AML-193 (cell line): ENCODE data around the gene AFAP1.

Experiments used
- DNase-seq, 2 experiments: peaks; one replicate each; lab custom pipeline; 2025; lab: John Stamatoyannopoulos, UW

AFAP1 gene

DNA sequence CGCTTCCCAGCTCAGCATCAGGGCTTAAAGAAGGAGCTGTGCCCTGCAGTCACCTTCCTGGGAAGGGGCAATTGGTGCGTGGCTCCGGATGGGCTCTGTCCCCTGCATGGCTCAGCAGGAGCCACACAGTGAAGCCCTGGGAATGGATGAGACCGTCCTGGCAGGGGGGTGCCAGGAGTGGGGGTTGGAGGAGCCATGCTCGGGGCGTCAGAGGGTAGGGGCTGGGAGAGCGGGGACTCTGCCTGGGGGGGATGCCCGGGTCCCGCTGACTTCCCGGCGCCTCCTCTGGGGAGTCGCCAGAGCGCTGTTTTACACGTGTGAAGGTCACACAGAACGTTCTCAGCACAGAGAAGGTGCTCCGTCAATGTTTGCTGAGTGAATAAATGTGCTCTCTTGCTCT is 184.1 kb downstream of the AFAP1 start:
- DNase-seq: no peak

DNA sequence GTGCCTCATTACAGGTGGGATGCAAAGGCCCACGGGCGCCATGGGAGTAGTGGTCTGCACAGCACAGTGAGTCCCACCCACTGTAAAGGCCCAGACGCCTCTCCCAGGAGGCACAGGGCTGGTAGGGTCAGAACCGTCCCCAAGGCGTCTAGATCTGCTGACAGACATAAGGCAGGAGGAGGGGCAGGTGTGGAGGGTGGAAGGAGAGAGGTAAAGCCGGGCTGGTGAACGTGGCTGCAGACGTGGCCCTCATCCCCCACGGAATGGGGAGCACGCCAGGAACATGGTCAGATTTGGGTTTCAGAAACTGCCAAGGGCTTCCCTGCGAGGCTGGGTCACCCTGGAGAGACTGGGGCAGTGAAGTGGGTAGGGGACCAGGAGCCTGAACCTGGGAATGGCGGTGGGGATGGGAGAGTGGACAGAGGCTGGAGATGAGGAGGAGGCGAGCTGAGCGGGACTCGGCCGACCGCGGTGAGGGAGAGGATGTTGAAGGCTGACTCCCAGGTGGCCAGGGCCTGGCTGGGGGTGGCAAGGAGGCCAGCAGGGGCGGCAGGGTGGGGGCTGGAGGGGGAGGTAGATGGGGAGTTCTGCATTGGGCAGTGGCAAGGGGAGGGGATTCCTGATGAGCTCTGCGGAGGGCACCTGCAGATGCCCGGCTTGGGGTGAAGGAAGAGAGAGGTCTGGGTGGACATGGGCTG is 184.9 kb downstream of the AFAP1 start:
- DNase-seq: no peak

DNA sequence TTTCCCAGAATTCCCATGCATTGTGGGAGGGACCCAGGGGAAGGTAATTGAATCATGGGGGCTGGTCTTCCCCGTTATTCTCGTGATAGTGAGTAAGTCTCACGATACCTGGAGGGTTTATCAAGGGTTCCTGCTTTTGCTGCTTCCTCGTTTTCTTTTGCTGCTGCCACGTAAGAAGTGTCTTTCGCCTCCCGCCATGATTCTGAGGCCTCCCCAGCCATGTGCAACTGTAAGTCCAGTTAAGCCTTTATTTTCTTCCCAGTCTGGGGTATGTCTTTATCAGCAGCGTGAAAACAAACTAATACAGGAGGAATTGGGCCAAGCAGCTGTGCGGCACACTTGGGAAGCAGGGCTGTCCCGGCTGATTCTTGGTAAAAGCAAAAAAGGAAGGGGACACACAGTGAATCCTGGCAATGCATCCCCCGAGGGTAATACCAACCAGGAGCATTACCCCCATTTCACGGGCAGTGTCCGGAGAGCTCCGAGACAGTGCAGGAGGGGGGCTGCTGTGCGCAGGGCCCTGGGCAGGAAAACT is 185.7 kb downstream of the AFAP1 start:
- no peak for DNase-seq

DNA sequence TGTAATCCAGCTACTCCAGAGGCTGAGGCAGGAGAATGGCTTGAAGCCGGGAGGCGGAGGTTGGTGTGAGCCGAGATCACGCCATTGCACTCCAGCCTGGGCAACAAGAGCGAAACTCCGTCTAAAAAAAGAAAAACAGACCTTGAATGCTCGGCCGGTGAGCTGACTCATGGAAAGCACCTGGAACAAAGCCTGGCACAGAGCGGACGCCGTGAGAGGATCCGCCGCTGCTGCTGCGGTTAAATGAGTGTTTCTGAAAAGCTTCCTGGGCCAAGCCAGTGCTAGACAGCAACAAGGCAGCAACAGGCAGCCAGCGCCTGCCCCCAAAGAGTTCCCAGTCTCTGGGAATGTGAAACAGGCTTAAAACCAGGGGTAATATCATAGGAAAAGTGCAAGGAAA is 186.4 kb downstream of the AFAP1 start:
- DNase-seq: no peak

DNA sequence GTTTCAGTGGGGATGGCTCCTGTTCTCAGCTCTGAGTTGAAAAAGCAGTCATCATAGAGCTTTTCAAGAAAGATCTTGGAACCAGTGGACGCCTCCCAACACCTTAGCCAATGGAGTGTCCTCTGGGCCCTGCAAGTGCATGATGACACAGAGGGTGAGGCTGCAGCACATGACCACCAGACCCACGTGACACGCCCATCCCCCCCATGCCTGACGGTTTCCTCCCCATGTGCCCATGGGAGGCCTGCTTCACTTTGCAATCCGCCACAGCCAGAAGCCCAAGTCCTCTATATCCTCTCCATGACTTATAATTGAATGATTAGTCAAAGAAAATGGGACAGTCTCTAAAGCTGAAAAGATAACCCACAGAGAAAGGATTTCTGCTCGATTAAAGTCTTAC is 187.0 kb downstream of the AFAP1 start:
- no peak for DNase-seq

DNA sequence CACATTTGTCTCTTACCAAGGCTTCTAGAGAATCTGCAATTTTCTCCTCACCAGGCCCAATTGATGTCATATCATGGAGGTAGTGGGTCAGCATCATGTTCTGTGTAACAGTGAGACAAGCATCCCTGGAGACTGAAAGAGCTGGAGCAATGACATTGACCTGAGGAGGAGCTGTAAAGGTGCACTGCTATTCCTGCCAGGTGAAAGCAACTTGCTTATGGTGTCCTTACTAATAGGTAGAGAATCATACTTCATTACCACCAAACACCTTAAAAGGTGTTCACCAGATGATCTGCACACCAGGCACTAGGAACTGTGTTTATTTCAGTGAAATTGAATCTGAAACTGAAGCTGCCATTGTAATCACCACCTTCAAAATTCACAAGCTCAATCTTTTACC is 188.7 kb downstream of the AFAP1 start:
- no peak for DNase-seq

DNA sequence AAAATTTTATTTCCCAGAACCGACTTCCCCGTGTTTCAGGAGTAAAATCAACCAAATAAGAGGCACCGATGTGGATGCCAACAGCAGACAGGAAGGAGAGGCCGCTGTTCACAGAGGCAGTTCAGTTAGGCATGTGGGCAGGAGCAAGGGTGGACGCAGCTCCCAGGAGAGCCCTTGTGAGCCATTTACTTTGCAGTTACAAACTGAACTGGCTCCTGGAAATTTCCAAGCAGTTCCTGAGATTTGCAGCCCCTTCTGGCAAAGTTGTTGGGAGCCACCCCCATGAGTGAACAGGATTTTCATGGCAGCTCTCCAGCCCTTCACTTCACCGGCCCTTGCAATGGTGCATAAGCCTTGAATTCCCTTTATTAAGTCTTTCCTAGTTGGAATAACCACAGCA is 189.1 kb downstream of the AFAP1 start:
- DNase-seq: no peak

DNA sequence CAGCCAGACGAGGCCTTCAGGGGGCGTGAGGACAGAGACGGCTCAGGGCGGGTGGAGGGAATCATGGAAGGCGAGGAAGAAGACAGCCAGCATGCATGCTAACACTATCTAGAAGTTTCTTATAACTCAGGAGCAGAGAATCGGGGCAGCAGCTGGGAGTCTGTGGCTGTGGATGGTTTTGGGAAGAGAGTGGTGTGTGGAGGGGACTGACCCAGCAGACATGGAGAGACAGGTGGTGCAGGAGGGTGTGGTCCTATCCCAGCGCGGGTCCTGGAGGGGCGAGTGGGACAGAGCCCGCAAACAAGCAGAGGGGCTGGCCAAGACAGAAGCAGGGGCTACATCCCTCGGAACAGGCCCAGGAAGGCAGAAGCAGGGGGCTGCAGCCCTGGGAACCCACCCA is 192.1 kb downstream of the AFAP1 start:
- no peak for DNase-seq

DNA sequence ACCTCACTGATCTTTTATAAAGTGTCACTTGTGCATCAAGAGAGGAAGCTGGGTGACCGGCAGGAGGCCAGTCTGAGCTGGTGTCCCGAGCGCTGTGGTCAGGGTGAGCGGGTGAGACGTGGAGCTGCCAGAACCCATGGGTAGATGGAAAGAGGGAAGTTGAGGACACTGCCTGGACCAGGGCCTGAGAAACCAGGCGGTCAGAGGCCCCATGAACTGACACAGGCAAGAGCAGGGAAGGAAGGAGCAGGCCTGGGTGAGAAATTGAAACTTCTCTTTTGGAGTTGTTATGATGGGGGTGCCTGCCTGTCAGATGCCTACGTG is 192.6 kb downstream of the AFAP1 start:
- DNase-seq: no peak

DNA sequence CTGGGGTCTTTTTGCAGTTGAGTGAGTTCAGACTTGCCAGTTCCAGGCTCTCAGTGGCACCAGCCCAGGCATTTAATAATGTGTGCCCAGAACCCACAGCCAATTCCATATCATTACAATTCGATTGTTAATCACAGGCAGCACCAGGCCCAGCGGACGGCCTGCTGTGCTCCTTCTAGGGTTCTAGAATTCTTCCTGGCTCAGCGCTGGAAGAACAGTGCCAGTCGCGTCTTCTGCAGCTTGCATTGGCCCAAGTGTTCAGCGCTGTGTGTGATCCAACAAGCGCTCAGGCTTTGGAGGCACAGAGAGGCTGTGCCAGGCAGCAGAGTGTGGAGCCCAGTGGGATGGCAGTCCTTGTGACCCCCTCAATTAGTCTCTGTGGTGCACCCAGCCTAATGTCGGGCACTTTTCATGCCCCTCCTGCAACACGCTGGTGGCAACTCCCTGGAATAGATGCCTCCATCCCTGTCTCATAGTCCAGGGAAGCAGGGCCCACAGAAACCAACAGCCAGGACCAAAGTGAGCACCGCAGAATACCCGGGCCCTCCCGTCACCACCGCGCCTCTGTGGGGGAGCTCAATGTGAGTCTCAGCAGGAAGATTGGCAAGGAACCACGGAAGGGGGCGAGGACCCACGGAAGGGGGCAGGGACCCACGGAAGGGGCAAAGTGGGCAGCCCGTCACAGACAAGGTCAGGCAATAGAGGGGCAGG is 193.2 kb downstream of the AFAP1 start:
- no peak for DNase-seq

DNA sequence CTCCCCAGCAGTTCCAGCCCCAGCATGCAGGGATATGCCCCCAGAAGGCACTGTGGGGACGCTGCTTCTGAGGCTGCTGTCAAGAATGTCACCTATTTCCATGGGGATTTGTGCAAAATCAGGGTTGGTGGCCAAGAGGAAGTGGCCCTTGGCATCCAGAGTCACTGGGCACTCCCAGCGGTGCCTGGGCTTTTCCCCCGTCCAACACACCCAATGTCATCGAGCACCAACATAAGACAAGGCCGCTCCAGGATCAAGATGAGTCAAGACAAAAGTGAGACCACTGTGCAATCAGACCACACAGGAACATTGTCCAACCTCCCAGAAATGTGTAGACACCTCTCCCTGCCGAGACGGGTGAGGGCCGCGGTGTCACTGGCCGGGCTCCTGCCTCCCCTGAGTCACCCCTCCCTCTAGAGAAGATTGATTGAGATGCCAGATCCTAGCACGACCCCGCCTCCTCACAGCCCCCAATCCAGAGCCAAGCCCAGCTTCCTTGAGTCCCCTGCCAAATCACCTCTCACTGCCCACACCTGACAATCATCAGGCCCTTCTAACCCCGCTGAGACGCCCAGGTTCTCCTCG is 194.3 kb downstream of the AFAP1 start:
- DNase-seq: no peak

DNA sequence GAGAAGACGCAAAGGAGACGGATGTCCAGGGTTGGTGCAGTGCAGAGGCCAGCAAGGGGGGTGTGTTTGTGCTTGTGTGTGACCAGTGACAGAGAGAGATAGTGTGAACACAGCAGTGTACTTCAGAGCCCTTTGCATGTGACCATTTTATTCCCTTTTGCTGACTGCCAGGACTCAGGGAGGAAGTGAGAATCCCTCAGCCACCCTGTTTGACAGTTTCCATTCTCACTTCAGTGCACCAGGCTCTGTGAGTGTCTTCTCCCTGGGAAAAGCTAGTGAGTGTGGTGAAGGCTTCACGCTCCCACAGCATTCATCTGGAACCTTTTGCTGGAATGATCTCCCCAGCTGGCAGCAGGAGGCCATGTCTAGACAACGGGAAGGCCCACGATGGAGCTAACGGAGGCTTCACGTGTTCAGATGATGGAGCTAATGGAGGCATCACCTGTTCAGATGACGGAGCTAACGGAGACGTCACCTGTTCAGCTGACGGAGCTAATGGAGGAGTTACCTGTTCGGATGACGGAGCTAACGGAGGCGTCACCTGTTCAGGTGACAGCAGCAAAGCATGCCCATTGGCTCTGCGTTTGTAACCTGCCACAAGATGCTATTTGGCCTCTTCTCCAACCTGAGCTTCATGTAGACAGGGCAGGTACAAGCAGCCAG is 195.4 kb downstream of the AFAP1 start:
- DNase-seq: no peak

DNA sequence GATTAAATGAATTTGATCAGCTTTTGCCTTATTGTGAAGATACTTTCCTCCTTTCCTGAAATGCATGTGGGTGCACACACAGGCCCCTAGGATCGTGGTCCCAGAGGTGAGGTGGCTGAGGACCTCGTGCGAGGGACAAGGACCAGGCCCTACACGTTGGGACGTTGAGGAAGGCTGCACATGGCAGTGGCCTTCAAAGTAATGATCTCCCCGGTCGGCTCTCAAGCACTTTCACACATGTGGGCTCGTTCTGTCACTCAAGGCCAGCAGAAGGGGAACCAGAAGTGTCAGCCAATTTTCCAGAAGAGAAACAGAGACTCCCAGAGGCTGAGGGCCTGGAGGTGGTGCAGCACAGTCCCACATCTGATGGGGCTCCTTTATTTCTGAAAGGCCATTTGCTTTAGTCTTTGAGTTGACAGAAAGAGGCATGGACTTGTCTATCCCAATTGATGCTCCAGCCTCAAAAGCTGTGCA is 196.8 kb downstream of the AFAP1 start:
- no peak for DNase-seq

DNA sequence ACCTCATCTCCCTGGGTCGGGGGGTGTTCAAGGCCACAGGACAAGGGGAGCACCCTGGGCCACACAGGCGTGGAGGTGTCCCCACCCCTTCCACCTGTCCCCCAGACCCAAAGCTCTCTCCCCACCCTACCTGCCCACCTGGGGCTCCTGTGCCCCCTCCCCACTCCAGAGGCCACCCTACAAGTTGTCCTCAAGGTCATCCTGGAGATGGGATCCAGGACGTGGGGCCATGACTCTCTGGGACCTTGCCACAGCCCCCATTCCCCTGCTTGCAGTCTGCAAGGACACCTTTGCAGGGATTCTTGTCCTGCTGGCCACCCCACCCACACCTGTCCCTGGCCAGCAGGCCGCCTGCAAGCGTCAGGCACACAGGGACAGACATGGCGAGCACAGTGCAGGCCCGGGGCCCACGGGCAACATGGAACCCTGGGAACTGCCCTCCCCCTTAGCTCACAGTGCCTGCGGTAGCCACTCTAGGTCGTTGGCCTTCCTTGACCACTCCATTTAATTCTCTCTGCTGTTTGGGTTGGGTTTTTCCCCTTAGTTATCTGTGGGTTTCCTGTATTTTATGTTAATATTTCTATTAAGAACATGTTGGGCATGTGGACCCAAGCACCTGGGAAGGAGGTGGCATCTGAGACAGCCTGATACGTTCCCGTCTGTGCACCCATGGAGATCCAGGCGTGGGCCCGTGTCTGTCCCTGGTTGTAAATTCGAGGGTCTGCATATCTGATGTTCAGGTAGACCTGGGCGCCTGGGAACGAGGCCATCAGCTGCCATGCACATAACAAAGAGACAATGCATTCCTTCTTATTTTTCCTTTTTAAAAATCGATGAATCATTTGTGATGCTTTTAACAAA is 197.5 kb downstream of the AFAP1 start:
- no peak for DNase-seq

DNA sequence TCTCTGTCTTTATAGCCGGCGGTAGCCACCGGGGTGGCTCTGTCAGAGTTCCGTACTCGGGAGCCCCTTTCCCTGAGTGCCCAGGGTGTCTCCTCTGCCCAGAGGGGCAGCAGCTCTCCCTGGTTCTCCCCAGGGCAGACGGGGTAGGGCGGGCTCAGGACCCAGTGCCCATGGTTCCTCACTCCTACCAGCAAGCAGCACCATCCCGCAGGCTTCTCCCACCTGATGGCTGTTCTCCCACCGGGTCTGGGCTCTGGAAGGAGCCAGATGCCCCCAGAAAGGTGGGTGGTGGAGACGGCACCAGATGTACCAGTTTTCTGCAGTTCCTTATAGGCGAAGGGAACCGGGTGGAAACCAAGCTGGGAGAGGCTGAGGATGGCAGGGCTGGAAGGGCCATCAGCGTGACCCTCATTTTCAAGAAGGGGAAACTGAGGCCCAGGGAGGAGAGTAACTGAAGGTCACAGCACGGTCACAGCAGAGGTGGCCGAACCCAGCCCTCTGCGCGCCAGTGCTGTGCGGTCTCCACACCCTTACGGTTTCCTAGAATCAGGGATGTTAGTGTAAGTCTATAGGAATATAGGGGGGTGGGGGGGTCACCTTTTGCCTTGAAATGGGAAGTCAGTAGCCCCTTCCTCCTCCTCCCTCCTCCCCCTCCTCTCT is 198.7 kb downstream of the AFAP1 start:
- no peak for DNase-seq

DNA sequence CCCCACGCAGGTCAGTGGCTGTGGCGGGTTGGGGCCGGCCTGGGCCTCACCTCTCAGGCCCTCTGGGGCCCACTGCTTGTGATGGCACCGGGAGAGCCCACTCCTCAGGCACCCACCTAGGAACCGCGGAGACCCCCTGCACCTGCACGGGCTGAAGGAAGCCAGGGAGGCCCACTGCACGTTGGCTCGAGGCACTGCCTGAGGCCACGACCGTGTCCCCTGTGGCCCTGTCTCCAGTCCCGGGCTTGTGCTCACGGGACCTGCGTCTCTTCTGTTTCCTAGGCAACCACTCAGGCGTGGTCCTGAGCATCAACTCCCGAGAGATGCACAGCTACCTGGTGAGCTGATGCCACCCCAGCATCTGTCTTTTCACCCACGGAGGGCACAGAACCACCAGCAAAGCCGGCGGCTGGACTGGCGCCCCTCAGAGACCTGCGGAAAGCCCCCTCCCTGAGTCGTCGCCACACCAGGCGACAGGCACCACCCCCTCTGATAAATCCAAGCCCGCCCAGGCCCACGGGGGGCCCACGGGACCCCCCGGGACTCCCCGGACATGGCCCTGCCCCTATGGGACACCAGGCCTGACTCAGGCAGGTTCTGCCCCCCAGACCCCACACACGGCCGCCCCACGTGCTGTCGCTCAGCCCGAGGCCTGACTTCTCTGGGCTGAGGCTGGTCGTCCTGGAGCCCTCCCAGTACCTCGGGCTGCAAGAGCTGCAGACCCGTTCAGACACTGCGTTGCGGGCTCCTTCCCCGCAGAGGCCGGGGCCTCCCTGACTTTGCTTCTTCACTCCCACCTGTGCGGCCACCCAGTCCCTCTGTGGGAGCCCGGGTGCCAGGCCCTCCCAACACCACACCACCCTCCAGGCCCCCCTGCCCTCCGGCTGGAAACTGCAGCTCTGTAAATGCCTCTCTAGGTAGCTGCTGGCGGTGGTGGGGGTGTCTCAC is 199.5 kb downstream of the AFAP1 start:
- no peak for DNase-seq

DNA sequence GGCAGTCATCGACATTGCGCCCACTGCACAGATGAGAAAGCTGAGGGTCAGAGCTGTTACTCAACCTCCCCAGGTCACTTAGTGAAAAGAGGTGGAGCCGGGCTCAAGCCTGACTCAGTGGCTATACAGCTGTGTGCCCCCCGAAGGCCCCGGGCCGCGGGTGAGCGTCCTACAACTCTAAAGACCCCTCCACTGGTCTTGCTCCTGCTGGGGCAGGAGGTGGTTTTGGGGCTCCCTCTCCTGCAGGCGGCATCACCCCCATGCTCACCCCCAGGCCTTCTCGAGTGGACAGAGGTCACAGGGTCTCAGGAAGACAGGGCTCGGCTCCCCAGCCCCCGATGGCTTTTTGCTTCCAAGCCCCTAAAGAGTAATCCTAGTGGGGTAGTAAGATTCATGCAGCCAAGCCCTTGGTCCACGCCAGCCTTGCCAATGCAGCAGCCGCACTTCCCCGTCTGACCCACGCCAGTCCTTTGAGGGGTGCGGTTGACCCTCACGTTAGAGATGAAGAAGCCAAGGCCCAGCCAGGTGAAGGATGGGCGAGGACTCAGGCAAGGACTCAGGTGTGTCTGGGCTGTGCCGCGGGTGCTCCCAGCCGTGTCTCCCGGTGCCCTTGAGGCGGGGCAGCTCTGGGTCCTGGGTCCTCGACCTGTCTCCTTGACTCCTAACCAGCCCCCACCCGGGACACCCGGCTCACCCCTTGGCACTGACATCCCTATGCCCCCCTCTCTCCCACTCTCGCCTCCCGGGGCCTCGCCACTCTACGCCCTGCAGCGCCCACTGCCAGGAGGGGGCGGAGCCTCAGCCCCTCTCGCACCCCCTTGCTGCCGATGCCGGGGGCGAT is 200.4 kb downstream of the AFAP1 start:
- no peak for DNase-seq

DNA sequence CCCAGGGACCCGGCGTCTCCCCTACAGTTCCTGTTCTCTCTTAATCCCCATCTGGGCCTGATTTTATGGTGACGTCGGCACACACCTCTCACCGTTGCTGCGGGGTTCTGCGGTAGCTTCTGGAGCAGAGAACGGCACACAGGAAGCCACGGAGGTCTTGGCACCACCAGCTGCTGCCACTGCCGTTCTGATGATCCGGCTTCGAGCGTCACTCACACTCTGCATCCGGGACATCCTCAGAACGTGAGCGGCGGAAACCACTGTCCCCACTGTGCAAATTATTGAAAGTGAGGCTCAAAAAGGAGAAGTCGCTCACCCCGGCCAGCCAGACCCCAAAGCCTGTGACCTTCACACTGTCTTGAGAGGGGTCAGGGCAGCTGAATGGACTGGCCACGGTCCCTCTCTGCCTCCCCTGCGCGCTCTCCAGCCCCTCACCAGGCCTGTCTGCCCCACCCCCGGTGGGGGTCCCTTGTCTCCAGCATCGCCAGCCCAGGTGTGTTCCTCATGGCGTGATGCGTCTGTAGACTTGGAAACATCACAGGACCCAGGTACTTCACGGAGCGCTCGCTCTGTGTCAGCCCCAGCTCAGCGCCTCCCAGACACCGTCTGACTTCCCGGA is 201.1 kb downstream of the AFAP1 start:
- no peak for DNase-seq
